AG09309 (cell line): Measurements from ENCODE around the gene ZBP1.

Source experiments
- DNase-seq: peaks from one replicate; pipeline ENCODE4 v3.0.0-alpha.2; 2010; ENCODE audit warnings: low read depth
- H3K4me3 ChIP-seq: 2 replicates; pipeline ENCODE4 v1.5.1; 2011; ENCODE audit warnings: mild to moderate bottlenecking, low read depth, low read length, moderate library complexity; ENCODE audit not compliant: control insufficient read depth
- CTCF ChIP-seq: IDR thresholded peaks from 2 replicates; pipeline ENCODE4 v1.5.1; 2011; ENCODE audit warnings: mild to moderate bottlenecking, low read depth, low read length, inconsistent platforms; ENCODE audit not compliant: insufficient read depth, control insufficient read depth; ENCODE audit errors: missing control alignments

Gene ZBP1

GRCh38 chr20:57661746-57662455 is 41.7 kb upstream of the ZBP1 start:
- DNase-seq, result no peak
- no peak for TF ChIP-seq CTCF

GRCh38 chr20:57660922-57661745 is 40.9 kb upstream of the ZBP1 start:
- no peak overlapping the region for H3K4me3 ChIP-seq
- no peak for TF ChIP-seq CTCF
- DNase-seq, result no peak

More at GRCh38 chr20:57661746-57662455, 41.7 kb upstream of the ZBP1 start:
- H3K4me3 ChIP-seq, result no peak overlapping the region

GRCh38 chr20:57660181-57660921 is 40.1 kb upstream of the ZBP1 start:
- TF ChIP-seq CTCF, result no peak
- DNase-seq, result no peak
- no peak overlapping the region for H3K4me3 ChIP-seq

- no peak for TF ChIP-seq CTCF
- DNase-seq, result no peak
- no peak overlapping the region for H3K4me3 ChIP-seq
These were observed 39.4 kb upstream of the ZBP1 start for GRCh38 chr20:57659517-57660180.

- no peak for TF ChIP-seq CTCF
- no peak overlapping the region for H3K4me3 ChIP-seq
- DNase-seq, result no peak
These were observed 38.7 kb upstream of the ZBP1 start for GRCh38 chr20:57658833-57659516.
